Tracheal epithelial cell (primary cell): ENCODE results near the gene FOXD4L3. TPM values are rescaled to one million over a fixed set of nuclear protein-coding genes. Genes with fewer than 3 reads are reported as not detected.

Experiments
- total RNA-seq: library from RNA; depleted of rRNA; stranded (reverse); fragments of >200 nt; gene quantifications from 2 replicates; pipeline ENCODE4 v1.2.1, GENCODE V29; 2014

The FOXD4L3 gene
- total RNA-seq: not detected in 2 replicates

DNA sequence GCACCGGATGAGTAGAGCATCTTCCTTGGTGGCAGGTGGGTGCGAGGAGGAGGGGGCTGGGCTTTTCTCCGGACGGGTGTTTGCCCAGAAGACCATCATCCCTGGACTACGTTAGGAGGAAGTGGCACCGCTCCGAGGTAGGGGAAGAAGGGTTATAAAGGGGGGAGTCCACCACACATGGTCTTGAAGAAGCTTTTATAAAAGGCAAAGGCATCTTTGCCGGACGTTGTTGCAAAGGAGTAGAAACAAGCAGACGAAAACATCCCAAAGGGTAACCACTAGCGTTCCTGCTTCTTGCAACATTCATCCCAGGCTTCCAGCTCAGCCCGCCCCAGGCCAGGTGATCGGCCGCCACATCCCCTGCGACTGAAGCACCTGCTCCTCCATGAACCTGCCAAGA is at the start of gene FOXD4L3:
FOXD4L3 (plus strand) TSS at position 301 of the 400 bp plus-strand sequence; CDS start at position 386, 85 bp downstream.

Other genes starting within 250 kb of the FOXD4L3 start
- 9.2 and 21.0 TPM in 2 replicates for gene ZNG1C, start 60.9 kb upstream of the FOXD4L3 start, total RNA-seq
- gene PGM5, start 53.7 kb downstream of the FOXD4L3 start, total RNA-seq: under 0.01 and 0.72 TPM in 2 replicates
- not detected in 2 replicates for gene TMEM252, start 238.0 kb downstream of the FOXD4L3 start, total RNA-seq